Panc1 (cell line): ENCODE results near the gene PIGK. TPM values are rescaled to one million over a fixed set of nuclear protein-coding genes. Genes with fewer than 3 reads are reported as not detected.

Experiments used
- ATAC-seq: fragments of 200-7000 bp; cut with Tn5 transposase; 2 replicates; pipeline ENCODE4 v1.9.1; 2020; ENCODE audit warnings: mild to moderate bottlenecking, moderate library complexity
- BruUV-seq: library from RNA; stranded (reverse); fragments of 400-500 nt; replicated peaks from 2 replicates; lab custom pipeline; 2021; lab: Mats Ljungman, UMichigan
- CTCF ChIA-PET: fragments of 300-600 bp; sonication (Branson Sonifier 250); formaldehyde crosslinking; loops from one replicate; lab custom pipeline; 2022; ENCODE audit warnings: antibody characterized with exemption; lab: Charles Lee
- POLR2A ChIA-PET: fragments of 300-600 bp; sonication (Branson Sonifier 250); formaldehyde crosslinking; loops from one replicate; lab custom pipeline; 2022; ENCODE audit warnings: antibody characterized with exemption; lab: Charles Lee
- DNase-seq: peaks from one replicate; pipeline ENCODE4 v3.0.0-alpha.2; 2010; ENCODE audit warnings: low read depth, low spot score
- H3K27ac ChIP-seq: 2 replicates; pipeline ENCODE4 v1.5.1; 2011; ENCODE audit warnings: mild to moderate bottlenecking, low read length, inconsistent platforms
- H3K27me3 ChIP-seq: fragments of 200-500 bp; sonication (Bioruptor generic); 2 replicates; pipeline ENCODE4 v1.6.0; 2014; ENCODE audit warnings: low read length, inconsistent platforms; ENCODE audit not compliant: control insufficient read depth, insufficient read depth
- H3K36me3 ChIP-seq: fragments of 200-500 bp; sonication (Bioruptor generic); 2 replicates; pipeline ENCODE4 v1.5.1; 2014; ENCODE audit warnings: inconsistent platforms, mild to moderate bottlenecking, low read length, moderate library complexity; ENCODE audit not compliant: control insufficient read depth, insufficient read depth
- H3K4me1 ChIP-seq: 2 replicates; pipeline ENCODE4 v1.5.1; 2011; ENCODE audit warnings: inconsistent platforms, mild to moderate bottlenecking, low read length, moderate library complexity; ENCODE audit not compliant: control insufficient read depth, insufficient read depth
- H3K4me3 ChIP-seq, 2 experiments: 2 replicates each; pipeline ENCODE4 v1.5.1; 2011 to 2012; ENCODE audit warnings: low read depth in 2 of 2, low read length in 2 of 2, mild to moderate bottlenecking in 2 of 2, inconsistent platforms in 1 of 2, moderate library complexity in 1 of 2
- H3K9me3 ChIP-seq: fragments of 200-500 bp; sonication (Bioruptor generic); 2 replicates; pipeline ENCODE4 v1.5.1; 2014; ENCODE audit warnings: low read depth, mild to moderate bottlenecking, inconsistent platforms, low read length, moderate library complexity; ENCODE audit not compliant: control insufficient read depth, insufficient read depth
- CTCF ChIP-seq: fragments of 450-650 bp; IDR thresholded peaks from 2 replicates; pipeline ENCODE4 v1.5.1; 2017; ENCODE audit warnings: mild to moderate bottlenecking
- POLR2AphosphoS5 ChIP-seq: IDR thresholded peaks from 2 replicates; pipeline ENCODE4 v1.6.1; 2012; ENCODE audit warnings: mild to moderate bottlenecking, low read depth, low read length, moderate library complexity
- REST ChIP-seq, 2 experiments: IDR thresholded peaks; 2 replicates each; pipeline ENCODE4 v1.6.1; 2011 to 2012; ENCODE audit warnings: low read depth in 2 of 2, control low read depth in 1 of 2, low read length in 1 of 2, mild to moderate bottlenecking in 1 of 2, moderate library complexity in 1 of 2; ENCODE audit not compliant: insufficient read depth in 1 of 2
- SIN3A ChIP-seq: IDR thresholded peaks from 2 replicates; pipeline ENCODE4 v1.6.1; 2012; ENCODE audit warnings: low read depth, mild to moderate bottlenecking, low read length, moderate library complexity, borderline replicate concordance; ENCODE audit not compliant: insufficient read depth
- TCF7L2 ChIP-seq: IDR thresholded peaks from 2 replicates; pipeline ENCODE4 v1.6.1; 2011; ENCODE audit warnings: mild to moderate bottlenecking, low read depth, low read length, inconsistent platforms
- in situ Hi-C: cut with HindIII; loops from 2 replicates; pipeline ENCODE4 v1.10.0; 2016; ENCODE audit warnings: low sequenced_read_pairs, low pct_unique_long_range_greater_than_20kb
- intact Hi-C: fragments of 100-400 bp; cut with micrococcal nuclease; formaldehyde crosslinking; loops from one replicate; pipeline ENCODE4 v1.10.0; 2022; ENCODE audit not compliant: unreplicated experiment
- total RNA-seq: library from RNA; stranded (reverse); gene quantifications from one replicate; pipeline ENCODE4 v1.2.1, GENCODE V29; 2021; ENCODE audit not compliant: unreplicated experiment

The PIGK gene
- total RNA-seq, 1 experiment from 2014 or later = 26.8 TPM

- in situ Hi-C loops (no loop called here), intact Hi-C loops (no loop called here)
- H3K4me3 ChIP-seq = no peak overlapping the region
- H3K27ac ChIP-seq = no peak overlapping the region
- CTCF ChIA-PET = no interaction called here
- POLR2A ChIA-PET = no interaction called here
- no peak for ATAC-seq
- no peak for DNase-seq
- no peaks in the 10 kb centered on the region for H3K9me3 ChIP-seq
- TF ChIP-seq CTCF (no peak), POLR2AphosphoS5 (no peak), REST (IDR thresholded peaks at IDR 0.05; ENCODE audit: insufficient read depth in 1 of 2, low read depth in 2 of 2, low read length in 1 of 2) (no peak), SIN3A (no peak), TCF7L2 (no peak)
- no peaks in the 10 kb centered on the region for H3K27me3 ChIP-seq
- no peaks in the 10 kb centered on the region for H3K36me3 ChIP-seq
- H3K4me1 ChIP-seq = no peaks in the 10 kb centered on the region
- no TSS peak for BruUV-seq
Measured at GRCh38 chr1:77168358-77168757, 50.9 kb downstream of the PIGK start.

GRCh38 chr1:77164434-77164944, 54.7 kb downstream of the PIGK start:
- CTCF ChIA-PET = no interaction called here

More at GRCh38 chr1:77164434-77164944, 54.7 kb downstream of the PIGK start:
- Histone ChIP-seq H3K27me3 (no peaks in the 10 kb centered on the region), H3K4me1 (no peaks in the 10 kb centered on the region), H3K4me3 (no peak overlapping the region), H3K27ac (no peak overlapping the region), H3K36me3 (no peaks in the 10 kb centered on the region), H3K9me3 (no peaks in the 10 kb centered on the region)
- POLR2A ChIA-PET = interaction anchor here (0.7 kb wide), 1 partner anchor 214 kb away, joined by 3 read pairs; no protein-coding TSS in a partner anchor
- DNase-seq = no peak
- in situ Hi-C loops = no loop called here
- intact Hi-C loops = no loop called here
- TF ChIP-seq REST (IDR thresholded peaks at IDR 0.05; ENCODE audit: insufficient read depth in 1 of 2, low read depth in 2 of 2, low read length in 1 of 2) (no peak), TCF7L2 (no peak), CTCF (no peak), SIN3A (no peak), POLR2AphosphoS5 (no peak)
- ATAC-seq = no peak
- no TSS peak for BruUV-seq
